NCI-H1436 (cell line): ENCODE measurements around the gene CORO2B.

Experiments
- DNase-seq: peaks from one replicate; lab custom pipeline; 2025; lab: John Stamatoyannopoulos, UW

CORO2B gene

DNA sequence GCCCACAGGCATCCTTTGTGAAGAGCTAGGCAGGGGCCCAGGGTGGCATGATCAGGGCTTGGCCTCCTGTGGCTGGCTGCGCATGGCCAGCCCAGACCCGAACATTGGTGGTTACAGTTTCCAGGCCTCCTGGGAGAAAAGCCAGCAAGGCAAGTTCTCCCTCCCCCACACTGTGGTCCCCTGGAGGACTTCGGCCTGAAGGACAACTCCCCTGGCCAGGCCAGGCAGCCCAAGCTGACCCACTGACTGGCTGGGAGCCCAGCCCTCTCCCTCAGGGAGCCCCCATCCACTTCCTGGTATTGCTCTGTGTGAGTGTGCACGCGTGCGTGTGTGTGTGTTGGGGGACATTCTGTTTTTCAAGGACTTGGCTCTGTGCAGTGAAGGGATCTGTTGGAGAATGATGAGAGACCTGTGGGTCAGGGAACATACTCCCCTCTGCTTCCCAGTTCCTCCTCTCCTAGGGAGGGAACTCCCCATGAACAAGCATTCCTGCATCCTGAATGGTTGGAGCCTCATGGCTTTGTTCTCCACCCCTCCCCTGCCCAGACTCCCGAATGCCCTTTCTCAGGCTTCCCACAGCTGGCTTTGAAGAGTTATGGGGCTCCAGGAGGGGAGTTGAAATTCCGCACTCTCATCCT is 29.5 kb downstream of the CORO2B start:
- DNase-seq, result no peak

DNA sequence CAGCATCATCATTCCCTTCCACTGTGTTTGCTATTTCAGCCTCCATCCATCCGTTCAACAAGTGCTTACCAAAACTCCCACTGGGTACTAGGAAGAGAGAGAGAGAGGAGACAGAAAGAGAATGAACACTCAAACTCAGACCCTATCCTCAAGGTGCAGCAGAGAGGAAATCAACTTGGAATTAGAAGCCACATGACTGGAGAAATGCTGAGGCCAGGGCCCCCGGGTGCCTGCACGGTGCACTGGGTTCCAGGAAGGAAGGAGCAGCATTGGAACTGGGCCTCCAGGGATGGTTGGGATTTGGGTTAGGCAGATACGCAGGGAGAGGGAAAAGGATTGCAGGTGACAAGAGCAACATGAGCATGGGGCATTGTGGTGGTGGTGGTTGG is 30.0 kb downstream of the CORO2B start:
- no peak for DNase-seq

DNA sequence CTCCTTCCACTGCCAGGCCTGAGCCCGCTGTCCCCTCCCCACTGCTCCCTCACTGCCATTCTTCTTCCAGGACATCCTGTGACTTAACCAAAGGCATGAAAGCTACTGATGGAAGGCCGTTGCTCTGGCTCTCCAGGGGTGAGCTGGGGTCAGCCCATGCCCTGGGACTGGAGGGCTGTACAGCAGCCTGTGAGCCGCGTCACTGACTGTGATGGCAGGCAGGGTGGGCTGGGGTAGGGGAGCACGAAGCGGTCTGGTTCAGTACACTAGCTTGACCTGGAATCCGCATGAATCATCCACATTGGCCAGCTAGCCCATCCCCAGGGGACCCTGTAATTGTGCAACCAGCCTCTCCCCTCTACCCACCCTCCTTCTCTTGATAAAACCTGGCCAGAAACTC is 30.8 kb downstream of the CORO2B start:
- no peak for DNase-seq

DNA sequence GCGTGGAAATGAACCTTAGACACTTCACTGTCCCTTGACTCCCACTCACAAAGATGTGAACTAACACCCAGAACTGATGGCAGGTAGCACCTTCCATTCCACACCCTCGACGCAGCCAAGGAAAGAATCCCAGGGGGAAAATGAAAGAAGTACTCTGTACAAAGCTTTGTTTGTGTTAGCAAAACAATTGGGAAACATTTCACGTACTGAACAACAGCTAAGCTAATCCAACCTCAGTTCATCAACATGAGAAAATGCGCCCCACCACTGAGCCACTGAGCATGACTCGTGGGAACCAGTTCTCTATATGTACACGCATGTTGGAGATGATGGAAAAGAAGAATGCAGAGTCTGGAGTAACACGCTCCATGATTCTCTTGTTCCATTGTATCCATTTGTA is 32.0 kb downstream of the CORO2B start:
- DNase-seq, result no peak

DNA sequence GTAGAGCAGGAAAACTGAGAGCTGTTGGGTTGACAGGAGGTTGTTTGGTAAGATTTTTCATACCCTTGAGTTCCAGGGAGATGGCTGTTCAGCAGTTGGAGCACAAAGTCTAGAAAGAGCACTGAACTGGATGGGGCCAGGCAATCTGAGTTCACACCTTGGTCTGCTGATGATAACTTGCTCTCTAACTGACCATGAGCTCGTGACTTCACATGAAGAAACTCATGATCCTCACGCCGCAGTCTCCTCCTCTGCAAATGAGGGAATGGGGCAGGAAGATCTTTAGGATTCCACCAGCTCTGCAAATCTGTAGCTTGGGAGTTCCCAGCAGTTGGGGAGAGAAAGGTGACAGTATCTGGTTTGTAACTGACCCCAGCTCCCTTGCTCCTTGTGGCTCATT is 33.7 kb downstream of the CORO2B start:
- no peak for DNase-seq

DNA sequence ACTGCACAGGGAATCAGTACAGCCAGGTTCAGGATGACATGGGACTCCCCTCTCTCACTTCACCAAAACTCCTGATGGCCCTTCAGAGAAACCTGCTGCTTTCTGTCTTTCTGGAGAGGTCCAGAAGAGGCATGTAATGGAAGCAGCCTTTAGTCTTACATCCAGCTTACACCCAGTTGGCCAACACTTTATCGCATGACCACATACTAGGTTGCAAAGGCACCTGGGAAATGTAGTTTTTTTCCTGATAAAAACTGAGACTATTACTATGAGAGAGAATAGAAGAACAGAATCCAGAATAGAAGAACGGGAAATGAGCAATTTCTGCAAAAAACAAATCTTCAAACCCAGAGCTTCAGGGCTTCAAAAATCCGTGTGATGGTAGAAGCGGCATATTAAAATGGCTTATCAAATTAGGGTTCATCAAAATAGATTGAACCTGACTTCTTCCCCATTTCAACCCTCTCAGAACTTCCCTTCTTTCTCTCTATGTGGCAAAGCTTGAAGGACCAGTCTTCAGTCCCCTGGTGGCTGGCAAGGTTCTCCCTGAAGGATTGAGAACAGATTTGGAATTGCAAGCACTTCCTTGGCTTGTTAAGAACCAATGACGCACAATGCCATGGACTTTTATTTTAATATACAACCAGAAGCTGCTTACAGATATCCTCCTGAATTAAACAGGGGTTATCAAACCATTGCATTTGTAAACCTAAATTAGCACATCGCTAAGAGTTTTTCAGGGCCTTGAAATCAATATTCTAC is 34.4 kb downstream of the CORO2B start:
- DNase-seq, result no peak

DNA sequence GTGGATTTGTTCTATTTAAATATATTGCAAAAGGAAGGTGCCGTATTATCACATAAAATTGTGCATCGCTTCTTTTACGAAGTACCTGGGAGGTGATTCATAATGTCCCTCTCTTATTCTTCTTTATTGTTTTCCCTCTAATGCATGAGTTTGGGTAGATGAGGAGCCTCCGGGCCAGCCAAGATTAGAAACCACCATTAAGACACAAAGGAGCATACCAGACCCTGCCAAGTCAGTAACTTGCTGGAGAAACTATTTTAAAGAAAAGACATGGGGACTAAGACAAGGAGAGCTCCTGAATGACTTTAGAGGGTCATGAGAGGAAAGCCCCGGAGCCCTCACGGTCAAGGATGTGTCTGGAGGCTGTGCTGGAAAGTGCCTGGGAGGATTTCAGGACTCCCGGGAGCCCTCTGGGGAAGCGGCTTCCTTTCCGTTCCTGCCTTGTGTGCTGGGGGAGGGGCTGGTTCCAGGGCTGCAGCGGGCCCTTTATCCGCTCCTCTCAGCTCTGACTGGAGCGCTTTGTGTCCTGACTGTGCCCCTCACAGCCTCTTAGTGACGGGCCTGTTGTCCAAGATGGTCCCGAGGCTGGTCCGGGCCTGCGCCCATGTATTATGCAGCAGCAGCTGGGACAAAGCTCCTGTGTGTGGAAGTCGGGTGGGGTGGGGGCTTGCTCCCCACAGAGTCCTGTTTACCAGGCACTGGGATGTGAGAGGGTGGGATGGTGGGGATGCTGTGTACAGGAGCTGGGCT is 35.7 kb downstream of the CORO2B start:
- no peak for DNase-seq

DNA sequence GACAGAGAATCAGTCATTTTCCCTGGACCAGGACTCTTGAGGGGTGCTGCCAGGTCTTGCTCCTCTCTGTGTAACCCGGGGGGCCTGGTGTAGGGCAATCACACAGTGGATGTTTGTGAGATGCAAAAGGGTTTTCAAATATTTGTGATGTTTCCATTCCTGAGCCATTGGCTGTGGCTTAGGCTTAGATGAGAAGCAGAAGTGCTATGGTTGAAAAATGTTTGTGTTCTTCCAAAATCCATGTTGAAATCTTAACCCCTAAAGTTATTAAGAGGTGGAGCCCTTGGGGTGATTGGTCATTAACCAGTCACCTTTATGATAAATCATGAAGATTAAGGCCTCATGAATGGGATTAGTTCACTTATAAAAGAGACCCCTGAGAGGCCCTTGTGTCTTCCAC is 36.5 kb downstream of the CORO2B start:
- DNase-seq, result no peak

DNA sequence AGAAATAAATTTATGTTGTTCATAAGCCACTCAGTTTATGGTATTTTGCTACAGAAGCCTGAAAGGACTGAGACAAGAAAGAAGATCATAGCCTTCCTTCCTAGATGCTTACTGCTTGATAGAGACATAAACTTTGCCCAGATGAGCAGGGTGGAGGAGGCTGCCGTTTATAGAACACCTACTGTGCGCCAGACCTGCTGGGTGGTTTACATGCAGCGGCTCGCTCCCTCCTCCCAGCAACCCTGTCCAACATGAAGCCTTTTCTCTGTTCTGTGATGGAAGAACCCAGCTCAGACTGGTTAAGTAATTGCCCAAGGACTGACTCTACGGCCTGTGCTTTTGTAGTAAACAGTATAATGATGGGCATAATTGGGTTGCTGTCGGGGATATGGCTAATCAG is 37.0 kb downstream of the CORO2B start:
- DNase-seq, result no peak

DNA sequence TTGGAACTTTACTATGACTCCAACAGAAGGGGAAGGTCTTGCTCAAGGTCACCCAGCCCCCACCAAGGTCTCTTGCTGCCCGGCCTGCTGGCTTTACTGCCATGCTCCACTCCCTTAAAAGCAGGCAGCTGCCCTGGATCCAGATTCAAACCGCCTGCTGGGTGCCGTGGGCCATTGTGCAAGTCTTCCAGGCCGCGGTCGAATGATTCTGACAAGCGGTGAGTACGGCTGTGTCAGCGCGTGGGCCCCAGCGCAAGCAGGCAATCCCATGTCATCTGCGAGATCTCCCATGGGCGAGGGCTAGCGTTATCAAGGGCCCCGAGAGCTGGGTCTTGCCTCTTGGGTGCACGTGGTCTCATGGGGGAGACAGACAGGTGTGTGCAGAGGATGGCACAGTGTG is 37.6 kb downstream of the CORO2B start:
- DNase-seq, result no peak

DNA sequence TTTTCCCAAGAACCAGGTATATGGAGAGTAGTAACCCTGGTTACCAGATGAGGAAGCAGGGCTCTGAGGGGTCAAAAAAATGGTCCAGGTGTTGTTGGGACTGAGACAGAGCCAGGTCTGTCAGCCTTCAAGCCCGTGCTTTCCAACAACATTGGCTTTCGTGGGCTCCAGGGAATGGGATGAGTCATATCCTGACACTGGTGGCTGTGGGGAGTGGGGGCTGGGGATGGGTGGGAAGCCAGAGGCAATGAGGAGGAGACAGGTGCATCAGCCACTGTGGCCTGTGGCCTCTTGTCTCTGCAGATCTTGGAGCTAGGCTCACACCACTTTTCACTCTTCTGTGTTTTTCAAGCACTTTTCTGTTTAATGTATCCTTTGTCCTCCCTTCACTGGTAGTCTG is 38.2 kb downstream of the CORO2B start:
- DNase-seq, result no peak

DNA sequence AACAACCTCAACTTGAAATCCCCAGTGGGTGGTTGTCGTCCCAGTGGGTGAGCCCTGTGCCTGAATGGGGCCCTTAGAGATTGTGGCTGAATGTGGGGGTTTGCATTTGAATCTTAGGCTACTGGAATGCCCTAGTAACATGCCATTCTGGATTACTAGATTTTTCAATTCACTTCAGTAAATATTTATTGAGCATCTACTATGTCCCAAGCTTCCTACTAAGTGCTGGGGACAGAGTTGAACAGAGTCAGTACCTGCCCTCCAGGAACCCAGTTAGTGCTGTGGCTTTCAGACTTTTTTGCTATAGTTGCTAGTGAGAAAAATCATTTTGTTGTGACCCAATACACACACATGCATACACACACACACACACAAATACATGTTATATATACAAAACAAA is 39.0 kb downstream of the CORO2B start:
- DNase-seq, result no peak

DNA sequence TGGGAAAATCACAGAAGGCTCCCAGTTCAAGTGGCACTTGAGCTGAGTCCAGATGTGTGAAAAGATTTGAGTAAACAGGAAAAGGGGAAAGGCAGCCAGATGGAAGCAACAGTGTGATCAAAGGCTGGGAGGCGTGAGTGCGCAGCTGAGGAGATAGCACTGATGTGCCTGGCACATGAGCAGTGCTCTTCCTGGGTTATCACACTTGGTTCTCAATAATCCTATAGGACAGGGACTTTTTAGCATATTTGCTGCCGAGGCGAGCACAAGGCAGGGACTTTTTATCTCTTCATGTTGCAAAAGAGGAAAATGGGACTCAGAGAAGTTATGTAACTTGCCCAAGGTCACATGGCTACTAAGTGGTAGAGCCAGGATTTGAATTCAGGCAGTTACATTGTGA is 39.6 kb downstream of the CORO2B start:
- DNase-seq, result no peak

DNA sequence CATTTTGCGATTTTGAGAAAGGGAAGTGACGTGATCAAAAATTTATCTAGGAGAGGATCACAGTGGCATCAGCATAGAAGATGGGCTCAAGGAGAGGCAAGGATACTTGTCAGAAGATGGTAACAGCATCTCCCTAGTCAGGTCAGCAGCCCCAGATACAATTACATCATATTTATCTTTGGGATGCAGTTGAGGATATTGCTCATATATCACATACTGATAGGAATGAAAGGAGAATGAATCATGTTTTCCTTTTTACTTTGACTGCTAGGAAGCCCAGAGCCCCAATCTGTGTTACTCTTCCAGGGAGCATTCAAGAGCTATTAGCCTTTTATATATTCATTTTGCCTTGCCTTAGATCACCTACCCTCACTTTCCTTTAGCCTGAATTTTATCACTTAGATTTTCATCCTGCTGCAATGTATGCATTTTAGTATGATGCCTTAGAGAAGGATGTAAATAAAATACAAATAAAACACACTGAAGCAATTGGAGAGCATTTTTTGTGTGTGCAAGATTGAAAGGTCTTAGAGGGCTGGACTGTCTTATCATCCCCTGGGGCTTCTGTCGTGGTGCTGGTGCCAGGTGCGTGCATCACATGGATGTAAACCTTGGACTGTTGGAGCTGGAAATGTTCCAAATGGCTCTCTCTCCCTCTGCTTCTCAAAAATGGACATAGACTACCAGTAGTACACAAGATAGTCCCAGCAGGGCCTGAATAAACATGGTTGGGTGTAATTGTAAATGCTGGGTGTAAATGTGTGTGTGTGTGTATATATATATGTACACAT is 40.3 kb downstream of the CORO2B start:
- no peak for DNase-seq

DNA sequence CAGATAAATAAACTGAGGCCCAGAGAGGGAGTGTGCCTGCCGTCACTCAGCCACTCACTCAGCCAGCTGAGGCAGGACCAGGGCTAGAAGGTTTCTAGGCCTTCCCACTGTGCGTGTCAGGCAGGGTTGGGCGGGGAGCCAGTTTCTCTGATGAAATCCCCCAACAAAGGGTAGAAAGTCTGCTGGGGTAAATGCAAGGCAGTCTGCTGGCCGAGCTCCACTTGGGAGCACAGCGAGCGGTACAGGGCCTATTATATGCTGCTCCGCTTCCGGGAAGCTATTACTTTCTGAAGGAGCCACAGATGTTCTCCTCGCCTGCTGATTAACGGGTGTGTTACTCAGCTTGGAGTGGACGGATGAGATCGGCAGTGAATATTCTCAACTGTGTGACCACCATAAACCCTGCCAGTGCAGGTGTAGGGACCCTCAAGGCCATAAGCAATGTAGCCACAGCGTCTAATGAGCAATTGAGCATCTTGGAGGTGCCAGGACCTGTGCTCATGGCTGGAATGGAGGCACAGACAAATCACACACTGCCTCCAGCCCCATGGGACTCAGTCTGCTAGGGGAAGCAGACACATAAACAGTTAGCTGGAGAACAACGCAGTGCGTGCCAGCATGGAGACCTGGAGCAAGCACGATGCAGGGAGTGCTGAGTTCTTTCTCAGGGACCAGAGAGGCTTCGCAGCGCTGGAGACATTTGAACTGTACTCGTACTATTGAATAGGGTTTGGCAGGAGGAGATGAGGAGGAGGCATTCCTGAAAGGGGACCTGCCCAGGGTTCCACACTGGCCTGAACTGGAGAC is 42.1 kb downstream of the CORO2B start:
- DNase-seq, result peak; percentile 79

DNA sequence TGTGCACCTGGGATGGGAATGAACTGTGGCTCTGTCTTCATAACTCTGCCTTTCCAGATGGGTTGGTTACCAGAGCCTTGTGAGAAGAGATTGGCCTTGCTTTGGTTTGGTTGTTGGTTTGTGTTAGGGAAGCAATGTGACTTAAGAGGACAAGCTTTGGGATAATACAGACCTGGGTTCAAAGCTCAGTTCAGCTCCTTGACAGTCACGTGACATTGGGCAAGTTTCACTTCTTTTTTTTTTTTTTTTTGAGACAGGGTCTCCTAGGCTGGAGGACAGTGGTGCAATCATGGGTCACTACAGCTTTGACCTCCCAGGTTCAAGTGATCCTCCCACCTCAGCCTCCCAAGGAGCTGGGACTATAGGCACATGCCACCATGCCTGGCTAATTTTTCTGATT is 42.7 kb downstream of the CORO2B start:
- no peak for DNase-seq

DNA sequence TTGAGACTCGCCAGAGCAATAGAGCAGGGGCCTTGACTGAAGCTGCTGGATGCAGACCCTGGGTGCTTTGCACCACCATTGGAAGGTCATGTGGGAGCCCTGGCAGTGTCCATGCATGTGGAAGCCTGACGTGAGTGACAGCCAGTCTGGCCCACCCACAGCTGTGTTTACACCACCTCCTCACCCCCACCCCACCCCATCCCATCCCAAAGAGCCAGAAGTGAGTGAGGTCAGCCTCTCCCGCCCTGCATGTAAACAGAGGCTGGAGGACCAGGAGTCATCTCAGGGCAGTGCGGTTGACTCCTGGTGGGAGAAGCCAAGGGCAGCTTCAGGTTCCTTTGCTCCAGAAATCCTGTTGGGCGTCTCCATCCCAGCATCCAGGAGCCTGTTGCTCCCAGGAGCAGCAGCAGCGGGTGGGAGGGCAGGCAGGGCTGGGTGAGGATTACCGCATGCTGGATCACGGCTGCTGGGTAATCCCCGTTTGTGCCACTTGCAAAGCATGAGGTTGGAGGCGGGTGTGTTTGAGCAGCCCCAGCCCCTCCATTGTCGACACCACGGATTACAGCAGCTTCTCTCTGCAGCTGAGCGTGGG is 44.6 kb downstream of the CORO2B start:
- DNase-seq, result no peak

DNA sequence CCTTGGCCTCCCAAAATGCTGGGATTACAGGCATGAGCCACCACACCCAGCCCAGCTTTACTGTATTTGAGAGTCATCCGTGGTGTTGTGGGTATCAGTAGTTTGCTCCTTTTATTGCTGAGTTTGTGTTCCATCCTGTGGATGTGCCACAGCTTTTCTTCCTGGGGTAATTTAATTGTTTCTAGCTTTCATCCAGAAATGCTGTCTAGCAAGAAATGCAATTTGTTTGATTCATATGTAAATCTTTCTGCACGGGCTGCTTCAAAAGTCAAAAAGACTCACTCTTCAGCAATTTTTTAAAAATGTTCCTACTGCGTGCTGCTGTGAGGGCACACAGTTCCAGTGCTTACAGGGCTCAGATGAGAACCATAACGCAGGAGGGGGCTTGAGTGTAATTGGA is 47.1 kb downstream of the CORO2B start:
- DNase-seq, result no peak

DNA sequence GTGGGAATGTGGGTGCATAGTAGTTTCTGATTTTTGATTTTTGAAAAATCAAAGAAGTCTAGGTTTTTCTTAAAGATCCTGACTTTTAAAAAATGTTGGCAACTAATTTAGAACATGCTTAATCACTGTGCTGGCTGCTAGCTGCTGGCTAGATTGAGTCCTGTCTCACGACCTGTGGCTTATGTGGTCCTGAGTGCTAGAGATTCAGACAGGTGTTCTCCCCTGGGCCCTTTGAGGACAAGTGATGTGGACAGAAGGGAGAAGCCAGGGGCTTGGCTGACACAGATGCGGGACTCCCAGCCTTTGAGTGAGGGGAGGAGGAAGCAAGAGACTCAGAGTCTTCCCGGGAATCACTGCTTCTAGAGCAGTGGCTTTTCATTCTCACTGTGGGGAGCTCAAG is 47.5 kb downstream of the CORO2B start:
- DNase-seq, result no peak

DNA sequence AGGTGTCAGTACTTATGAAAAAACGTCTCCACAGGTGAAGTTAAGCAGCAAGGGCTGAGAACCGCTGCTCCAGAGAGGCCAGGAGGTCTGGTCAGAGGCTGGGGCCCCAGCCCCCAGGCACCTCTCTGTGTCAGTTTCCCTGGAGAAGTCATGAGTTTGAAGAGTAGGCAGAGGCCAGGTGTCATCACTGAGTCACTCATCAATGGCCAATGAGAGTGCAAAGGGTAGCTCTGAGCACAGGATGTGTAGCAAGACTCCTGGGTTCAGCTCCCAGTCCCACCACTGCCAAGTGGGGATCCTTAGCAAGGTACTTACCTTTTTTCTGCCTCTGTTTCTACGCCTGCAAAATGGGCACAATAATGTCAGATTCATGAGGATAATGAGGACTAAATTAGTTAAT is 47.9 kb downstream of the CORO2B start:
- DNase-seq, result no peak

DNA sequence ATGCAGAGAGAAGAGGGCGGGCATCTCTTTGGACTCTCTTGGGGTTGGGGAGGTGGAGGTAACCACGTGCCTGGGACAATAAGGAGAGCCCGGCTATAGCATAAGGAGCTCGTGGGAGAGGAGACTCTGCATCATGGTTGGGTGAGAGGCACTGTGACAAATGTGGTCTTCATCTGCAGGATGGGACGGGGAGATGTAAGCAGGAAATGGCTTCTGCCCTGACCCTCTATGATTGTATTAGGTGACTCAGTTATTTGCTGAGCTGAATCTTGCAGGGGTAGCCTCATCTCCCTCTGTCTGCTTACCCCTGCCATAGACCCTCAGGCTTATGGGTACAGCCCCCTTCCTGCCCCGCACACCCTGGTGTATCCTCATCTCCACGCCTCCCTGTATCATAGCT is 48.7 kb downstream of the CORO2B start:
- DNase-seq, result no peak
